Keratinocyte (primary cell): ENCODE data around the gene PRRC2B. TPM values are rescaled to one million over a fixed set of nuclear protein-coding genes. Genes with fewer than 3 reads are reported as not detected.

Experiments
- DNase-seq: peaks from one replicate; pipeline ENCODE4 v3.0.0-alpha.2; 2011; ENCODE audit warnings: low read depth, missing footprints, low spot score
- FAIRE-seq: peaks from 2 replicates; lab custom pipeline; 2011; peaks lifted over from hg19 to GRCh38; lab: Jason Lieb, UNC
- H2AFZ ChIP-seq: 2 replicates; pipeline ENCODE4 v1.6.0; 2012; ENCODE audit warnings: low read length, control low read depth, inconsistent platforms; ENCODE audit not compliant: control insufficient read depth
- H3K27ac ChIP-seq: 2 replicates; pipeline ENCODE4 v1.5.1; 2011; ENCODE audit warnings: low read length; ENCODE audit not compliant: control insufficient read depth, insufficient read depth
- H3K27me3 ChIP-seq: 3 replicates; pipeline ENCODE4 v1.6.0; 2011; ENCODE audit warnings: low read length; ENCODE audit not compliant: control insufficient read depth, insufficient read depth; ENCODE audit errors: extremely low read depth
- H3K36me3 ChIP-seq, 2 experiments: 2 replicates in 1 of 2; 3 replicates in 1 of 2; pipeline ENCODE4 v1.5.1; 2011; ENCODE audit warnings: low read length in 2 of 2, mild to moderate bottlenecking in 1 of 2; ENCODE audit not compliant: control insufficient read depth in 2 of 2, insufficient read depth in 2 of 2; ENCODE audit errors: extremely low read depth in 1 of 2
- H3K4me1 ChIP-seq: 3 replicates; pipeline ENCODE4 v1.5.1; 2011; ENCODE audit warnings: low read length; ENCODE audit not compliant: control insufficient read depth, insufficient read depth; ENCODE audit errors: extremely low read depth
- H3K4me2 ChIP-seq: 3 replicates; pipeline ENCODE4 v1.6.0; 2011; ENCODE audit warnings: low read depth, low read length; ENCODE audit not compliant: control insufficient read depth, insufficient read depth; ENCODE audit errors: extremely low read depth
- H3K4me3 ChIP-seq, 3 experiments: fragments of 200-600 bp in 1 of 3; sonication (generic) in 1 of 3; 2 replicates in 2 of 3; 3 replicates in 1 of 3; pipeline ENCODE4 v1.5.1; 2011 to 2016; ENCODE audit warnings: low read length in 3 of 3, mild to moderate bottlenecking in 3 of 3, control low read depth in 2 of 3, inconsistent platforms in 1 of 3, low read depth in 1 of 3, mixed read lengths in 1 of 3, mixed run types in 1 of 3, moderate library complexity in 1 of 3; ENCODE audit not compliant: control insufficient read depth in 2 of 3, insufficient read depth in 2 of 3; ENCODE audit errors: extremely low read depth in 1 of 3
- H3K79me2 ChIP-seq: 2 replicates; pipeline ENCODE4 v1.6.0; 2012; ENCODE audit warnings: low read length; ENCODE audit not compliant: control insufficient read depth, insufficient read depth
- H3K9ac ChIP-seq: 3 replicates; pipeline ENCODE4 v1.6.0; 2011; ENCODE audit warnings: low read length; ENCODE audit not compliant: control insufficient read depth, insufficient read depth; ENCODE audit errors: extremely low read depth
- H3K9me1 ChIP-seq: 3 replicates; pipeline ENCODE4 v1.6.0; 2011; ENCODE audit warnings: low read length; ENCODE audit not compliant: control insufficient read depth, insufficient read depth; ENCODE audit errors: extremely low read depth
- H3K9me3 ChIP-seq: 2 replicates; pipeline ENCODE4 v1.5.1; 2012; ENCODE audit warnings: low read depth, low read length; ENCODE audit not compliant: control insufficient read depth
- H4K20me1 ChIP-seq: 3 replicates; pipeline ENCODE4 v1.6.0; 2011; ENCODE audit warnings: low read length; ENCODE audit not compliant: control insufficient read depth, insufficient read depth; ENCODE audit errors: extremely low read depth
- CTCF ChIP-seq, 3 experiments: IDR thresholded peaks in 1 of 3; conservative IDR thresholded peaks in 1 of 3; optimal IDR thresholded peaks in 1 of 3; 2 replicates in 2 of 3; 3 replicates in 1 of 3; pipeline versions ENCODE3 to v1.5.1; 2011; ENCODE audit warnings: low read length in 3 of 3, mild to moderate bottlenecking in 3 of 3, moderate library complexity in 2 of 3, control low read depth in 1 of 3, inconsistent platforms in 1 of 3; ENCODE audit not compliant: insufficient read depth in 2 of 3; ENCODE audit errors: extremely low read depth in 1 of 3
- EZH2 ChIP-seq: IDR thresholded peaks from one replicate; pipeline ENCODE4 v1.6.1; 2012; ENCODE audit warnings: inconsistent platforms, mild to moderate bottlenecking, low read length, moderate library complexity
- dilution Hi-C: fragments of 300-500 bp; cut with MboI; formaldehyde crosslinking; loops from one replicate; pipeline ENCODE4 v1.7.0; 2020; ENCODE audit warnings: low sequenced_read_pairs; ENCODE audit not compliant: extremely low pct_ligation_motif_present
- polyA plus RNA-seq, 5 experiments: library from polyadenylated mRNA; depleted of rRNA in 3 of 5; stranded (reverse) in 3 of 5; stranded (forward) in 1 of 5; unstranded in 1 of 5; fragments of >200 nt; gene quantifications; 1 replicate in 1 of 5; 2 replicates in 3 of 5; 3 replicates in 1 of 5; pipeline versions ENCODE4 v1.2.1 to v1.2.3, GENCODE V29; 2011 to 2012; ENCODE audit warnings: missing spikeins in 2 of 5, low read depth in 1 of 5, low replicate concordance in 1 of 5

Gene PRRC2B
- polyA plus RNA-seq, 1 donor (not counting 4 experiments of a cell fraction or from before 2014, with no cell fraction given), result 20.8 TPM

- peaks cover 89% of the 10 kb centered on the region for H3K79me2 ChIP-seq
- H3K4me2 ChIP-seq, result peak overlapping the region; percentile 73
- TF ChIP-seq CTCF (optimal IDR thresholded peaks at IDR 0.05 in 1 of 3, IDR thresholded peaks at IDR 0.05 in 1 of 3, conservative IDR thresholded peaks at IDR 0.05 in 1 of 3; ENCODE audit: extremely low read depth in 1 of 3, insufficient read depth in 2 of 3, low read length in 3 of 3) (peak; percentile 38 to 51 (median 38)), EZH2 (no peak)
- FAIRE-seq (no peak), DNase-seq (no peak)
- peak overlapping the region; percentile 69 for H3K27ac ChIP-seq
- H4K20me1 ChIP-seq, result peaks cover 79% of the 10 kb centered on the region
- peak overlapping the region in 1 of 3 experiments; percentile 31 for H3K4me3 ChIP-seq
- peaks cover 53% of the 10 kb centered on the region for H3K4me1 ChIP-seq
- H3K9me1 ChIP-seq, result peaks cover 26% of the 10 kb centered on the region
- H2AFZ ChIP-seq, result no peak overlapping the region
- peak overlapping the region; percentile 35 for H3K9ac ChIP-seq
- H3K36me3 ChIP-seq, result peaks cover 13 to 18% of the 10 kb centered on the region in 2 experiments
- no peaks in the 10 kb centered on the region for H3K27me3 ChIP-seq
- dilution Hi-C loops, result no loop called here
- no peaks in the 10 kb centered on the region for H3K9me3 ChIP-seq
These were observed 28.4 kb downstream of the PRRC2B start for GRCh38 chr9:131422241-131422792.

GRCh38 chr9:131423171-131423581 lies 29.3 kb downstream of the PRRC2B start:
- H3K4me3 ChIP-seq, result peak overlapping the region in 2 of 3 experiments; percentile 22 to 31
- TF ChIP-seq EZH2 (no peak), CTCF (optimal IDR thresholded peaks at IDR 0.05 in 1 of 3, IDR thresholded peaks at IDR 0.05 in 1 of 3, conservative IDR thresholded peaks at IDR 0.05 in 1 of 3; ENCODE audit: extremely low read depth in 1 of 3, insufficient read depth in 2 of 3, low read length in 3 of 3) (no peak)
- no peaks in the 10 kb centered on the region for H3K9me3 ChIP-seq
- no peaks in the 10 kb centered on the region for H3K27me3 ChIP-seq
- DNase-seq, result peak; percentile 79
- H3K9ac ChIP-seq, result peak overlapping the region; percentile 35
- peaks cover 87% of the 10 kb centered on the region for H3K79me2 ChIP-seq
- H3K27ac ChIP-seq, result peak overlapping the region; percentile 69
- H3K4me2 ChIP-seq, result peak overlapping the region; percentile 73
- peaks cover 20% of the 10 kb centered on the region for H3K9me1 ChIP-seq
- H2AFZ ChIP-seq, result no peak overlapping the region
- dilution Hi-C loops, result no loop called here
- no peak for FAIRE-seq
- peaks cover 11 to 18% of the 10 kb centered on the region in 2 experiments for H3K36me3 ChIP-seq
- H3K4me1 ChIP-seq, result peaks cover 44% of the 10 kb centered on the region
- H4K20me1 ChIP-seq, result peaks cover 72% of the 10 kb centered on the region
